CD14-positive monocyte (primary cell): Measurements from ENCODE around the gene EPPIN. TPM values are rescaled to one million over a fixed set of nuclear protein-coding genes. Genes with fewer than 3 reads are reported as not detected.

Experiments
- DNase-seq, 3 donors: peaks; one replicate each; pipeline ENCODE4 v3.0.0-alpha.2; 2011 to 2022
- H2AFZ ChIP-seq: 2 replicates; pipeline ENCODE4 v1.6.0; 2012; ENCODE audit warnings: mild to moderate bottlenecking, low read depth, low read length, inconsistent platforms; ENCODE audit not compliant: insufficient read depth, poor library complexity, severe bottlenecking
- H3K27ac ChIP-seq, 2 donors: 1 replicate in 1 of 2; 2 replicates in 1 of 2; pipeline ENCODE4 v1.5.1; 2012 to 2013; ENCODE audit warnings: low read length in 2 of 2, control low read depth in 1 of 2, inconsistent platforms in 1 of 2, low read depth in 1 of 2, mild to moderate bottlenecking in 1 of 2
- H3K27me3 ChIP-seq, 2 donors: one replicate each; pipeline versions ENCODE4 v1.6.0 to v1.6.1; 2011 to 2013; ENCODE audit warnings: low read length in 2 of 2; ENCODE audit not compliant: control insufficient read depth in 2 of 2, insufficient read depth in 2 of 2
- H3K36me3 ChIP-seq, 2 donors: replicated peaks in 1 of 2; 1 replicate in 1 of 2; 2 replicates in 1 of 2; pipeline versions ENCODE4 v1.5.1 to v1.6.1; 2012 to 2013; ENCODE audit warnings: low read length in 2 of 2, control low read depth in 1 of 2, inconsistent platforms in 1 of 2, mild to moderate bottlenecking in 1 of 2; ENCODE audit not compliant: insufficient read depth in 2 of 2, control insufficient read depth in 1 of 2
- H3K4me1 ChIP-seq, 2 donors: 1 replicate in 1 of 2; 2 replicates in 1 of 2; pipeline versions ENCODE4 v1.5.1 to v1.6.1; 2012 to 2013; ENCODE audit warnings: low read length in 2 of 2, control low read depth in 1 of 2, inconsistent platforms in 1 of 2, mild to moderate bottlenecking in 1 of 2, moderate library complexity in 1 of 2; ENCODE audit not compliant: insufficient read depth in 2 of 2, control insufficient read depth in 1 of 2
- H3K4me2 ChIP-seq: replicated peaks from 2 replicates; pipeline ENCODE3; 2012; ENCODE audit warnings: low read length, moderate library complexity, mild to moderate bottlenecking; ENCODE audit not compliant: poor library complexity, severe bottlenecking; ENCODE audit errors: extremely low read depth
- H3K4me3 ChIP-seq, 3 experiments: fragments of 200-600 bp in 1 of 3; sonication (generic) in 1 of 3; replicated peaks in 1 of 3; 1 replicate in 2 of 3; 2 replicates in 1 of 3; pipeline ENCODE4 v1.5.1; 2011 to 2013; ENCODE audit warnings: low read length in 3 of 3, mild to moderate bottlenecking in 3 of 3, control low read depth in 2 of 3, low read depth in 2 of 3, inconsistent platforms in 1 of 3, moderate library complexity in 1 of 3
- H3K79me2 ChIP-seq: 2 replicates; pipeline ENCODE4 v1.6.0; 2012; ENCODE audit warnings: mild to moderate bottlenecking, control low read depth, inconsistent platforms, low read length, moderate library complexity; ENCODE audit not compliant: insufficient read depth
- H3K9ac ChIP-seq: 2 replicates; pipeline ENCODE4 v1.6.0; 2017; ENCODE audit warnings: low read length, mild to moderate bottlenecking; ENCODE audit not compliant: insufficient read depth, poor library complexity, severe bottlenecking
- H3K9me3 ChIP-seq, 2 donors: replicated peaks in 1 of 2; 1 replicate in 1 of 2; 2 replicates in 1 of 2; pipeline versions ENCODE4 v1.5.1 to v1.6.1; 2012 to 2013; ENCODE audit warnings: low read length in 2 of 2, control low read depth in 1 of 2; ENCODE audit not compliant: control insufficient read depth in 1 of 2, insufficient read depth in 1 of 2
- H4K20me1 ChIP-seq: 2 replicates; pipeline ENCODE4 v1.6.0; 2012; ENCODE audit warnings: mild to moderate bottlenecking, low read length, control low read depth, moderate library complexity; ENCODE audit not compliant: insufficient read depth
- H3K27ac Mint-ChIP-seq, 7 donors: one replicate each; pipeline ENCODE4 v1.8.0; 2020; ENCODE audit warnings: mild to moderate bottlenecking in 7 of 7, mixed read lengths in 7 of 7, moderate library complexity in 6 of 7, inconsistent platforms in 2 of 7
- H3K27me3 Mint-ChIP-seq, 3 donors: one replicate each; pipeline ENCODE4 v1.8.0; 2021 to 2022; ENCODE audit warnings: low read depth in 3 of 3, mild to moderate bottlenecking in 3 of 3, mixed read lengths in 3 of 3, moderate library complexity in 3 of 3, inconsistent platforms in 1 of 3
- H3K36me3 Mint-ChIP-seq, 2 donors: one replicate each; pipeline ENCODE4 v1.8.0; 2020; ENCODE audit warnings: mixed read lengths in 2 of 2, inconsistent platforms in 1 of 2, mild to moderate bottlenecking in 1 of 2
- H3K4me1 Mint-ChIP-seq: one replicate; pipeline ENCODE4 v1.8.0; 2020; ENCODE audit warnings: mild to moderate bottlenecking, mixed read lengths
- H3K4me3 Mint-ChIP-seq, 2 donors: one replicate each; pipeline ENCODE4 v1.8.0; 2020; ENCODE audit warnings: mild to moderate bottlenecking in 2 of 2, mixed read lengths in 2 of 2, moderate library complexity in 1 of 2
- H3K9me3 Mint-ChIP-seq, 7 donors: one replicate each; pipeline ENCODE4 v1.8.0; 2020 to 2022; ENCODE audit warnings: mixed read lengths in 7 of 7, mild to moderate bottlenecking in 6 of 7, moderate library complexity in 6 of 7, inconsistent platforms in 2 of 7
- WGBS: methylation state at CpG from one replicate; pipeline ENCODE4 v1.1.5; 2013; ENCODE audit warnings: missing lambda C conversion rate; ENCODE audit not compliant: insufficient coverage; 5-methylcytosine and 5-hydroxymethylcytosine counted together
- intact Hi-C, 2 donors: fragments of 100-400 bp; cut with micrococcal nuclease; formaldehyde crosslinking; loops; one replicate each; pipeline versions ENCODE4 v1.15.0 to v1.15.1; 2023
- polyA minus RNA-seq: library from RNA; depleted of rRNA, polyadenylated mRNA; stranded (reverse); fragments of >200 nt; gene quantifications from 2 replicates; pipeline ENCODE4 v1.2.3, GENCODE V29; 2012
- polyA plus RNA-seq, 3 donors: library from polyadenylated mRNA; depleted of rRNA in 1 of 3; unstranded in 2 of 3; stranded (reverse) in 1 of 3; fragments of 300-500 nt in 2 of 3; fragments of >200 nt in 1 of 3; fragmentation: Illumina TruSeq in 2 of 3; gene quantifications; 1 replicate in 2 of 3; 2 replicates in 1 of 3; pipeline ENCODE4 v1.2.3, GENCODE V29; 2012 to 2021
- total RNA-seq, 12 experiments: library from RNA in 1 of 12; stranded (reverse) in 1 of 12; fragments of 120-200 nt in 1 of 12; gene quantifications; one replicate each; pipeline ENCODE4 v1.2.4 and lab custom pipeline; 2013 to 2026; ENCODE audit warnings: mixed read lengths in 6 of 12, inconsistent platforms in 1 of 12
- TF ChIP-seq, protein P1 (sequence below): fragments of 200-600 bp; IDR thresholded peaks from one replicate; pipeline ENCODE4 v1.8.0; 2022; ENCODE audit warnings: antibody characterized with exemption, mild to moderate bottlenecking

EPPIN gene
- total RNA-seq (2013), result not detected
- polyA plus RNA-seq, result not detected
- 0.24 TPM in 1 of 2 replicates, not detected in the other for polyA minus RNA-seq
- total RNA-seq (lab: John Stamatoyannopoulos, UW), result 0 to 2.7 (median 0) reads per million in 11 experiments

DNA sequence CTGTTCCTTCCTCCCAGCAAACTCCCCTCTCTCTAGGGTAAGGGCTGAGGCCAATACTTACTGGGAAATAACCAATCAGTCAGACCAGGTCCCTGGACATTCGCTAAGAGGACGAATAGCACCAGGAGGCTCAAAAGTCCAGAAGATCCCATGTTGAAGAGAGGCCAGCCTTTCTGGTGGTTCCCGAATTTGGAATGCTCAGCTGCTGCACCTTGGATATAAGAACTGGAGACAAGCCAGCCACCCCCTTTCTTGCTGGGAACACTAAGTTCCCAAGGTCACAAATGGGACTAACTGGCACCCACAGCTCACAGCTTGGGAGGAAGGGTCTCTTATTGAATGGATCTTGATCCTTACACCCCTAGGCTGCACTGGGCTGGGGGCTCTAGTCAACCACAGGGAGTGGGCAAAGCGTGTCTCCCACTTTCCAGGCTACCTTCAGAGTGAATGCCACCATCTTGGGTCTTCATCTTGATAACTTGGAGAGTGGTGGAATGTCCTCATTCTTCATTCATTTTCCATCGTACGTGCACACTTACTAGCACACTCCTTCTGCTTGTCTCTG, at the start of gene EPPIN:
Gene EPPIN (minus strand): TSS at position 196 of the 565 bp plus-strand sequence. CDS start 44 bp downstream, at position 152.
- peaks cover 2% of the 10 kb centered on the region in 2 donors for H3K27me3 ChIP-seq
- no peak within 1 kb of the TSS for H3K4me3 ChIP-seq
- H2AFZ ChIP-seq, result no peak within 1 kb of the TSS
- H3K36me3 Mint-ChIP-seq, result no peaks in the 10 kb centered on the region
- no peaks in the 10 kb centered on the region for H3K4me1 Mint-ChIP-seq
- TF ChIP-seq, protein P1, sequence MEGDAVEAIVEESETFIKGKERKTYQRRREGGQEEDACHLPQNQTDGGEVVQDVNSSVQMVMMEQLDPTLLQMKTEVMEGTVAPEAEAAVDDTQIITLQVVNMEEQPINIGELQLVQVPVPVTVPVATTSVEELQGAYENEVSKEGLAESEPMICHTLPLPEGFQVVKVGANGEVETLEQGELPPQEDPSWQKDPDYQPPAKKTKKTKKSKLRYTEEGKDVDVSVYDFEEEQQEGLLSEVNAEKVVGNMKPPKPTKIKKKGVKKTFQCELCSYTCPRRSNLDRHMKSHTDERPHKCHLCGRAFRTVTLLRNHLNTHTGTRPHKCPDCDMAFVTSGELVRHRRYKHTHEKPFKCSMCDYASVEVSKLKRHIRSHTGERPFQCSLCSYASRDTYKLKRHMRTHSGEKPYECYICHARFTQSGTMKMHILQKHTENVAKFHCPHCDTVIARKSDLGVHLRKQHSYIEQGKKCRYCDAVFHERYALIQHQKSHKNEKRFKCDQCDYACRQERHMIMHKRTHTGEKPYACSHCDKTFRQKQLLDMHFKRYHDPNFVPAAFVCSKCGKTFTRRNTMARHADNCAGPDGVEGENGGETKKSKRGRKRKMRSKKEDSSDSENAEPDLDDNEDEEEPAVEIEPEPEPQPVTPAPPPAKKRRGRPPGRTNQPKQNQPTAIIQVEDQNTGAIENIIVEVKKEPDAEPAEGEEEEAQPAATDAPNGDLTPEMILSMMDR, result no peak
- no peaks in the 10 kb centered on the region for H4K20me1 ChIP-seq
- intact Hi-C loops, result no loop called here
- H3K36me3 ChIP-seq, result no peaks in the 10 kb centered on the region
- peaks cover 4 to 35% (median 5%) of the 10 kb centered on the region in 3 donors for H3K27me3 Mint-ChIP-seq
- DNase-seq, result no peak
- H3K27ac Mint-ChIP-seq, result no peak within 1 kb of the TSS
- H3K9ac ChIP-seq, result no peak within 1 kb of the TSS
- H3K9me3 ChIP-seq, result no peaks in the 10 kb centered on the region
- no peaks in the 10 kb centered on the region for H3K79me2 ChIP-seq
- peaks cover 0 to 4% (median 0%) of the 10 kb centered on the region in 7 donors for H3K9me3 Mint-ChIP-seq
- no peaks in the 10 kb centered on the region for H3K4me1 ChIP-seq
- H3K4me3 Mint-ChIP-seq, result no peak within 1 kb of the TSS
- H3K4me2 ChIP-seq, result no peak within 1 kb of the TSS
- H3K27ac ChIP-seq, result no peak within 1 kb of the TSS
- WGBS, result 96% methylated on average over 3 of the region's 6 CpGs

DNA sequence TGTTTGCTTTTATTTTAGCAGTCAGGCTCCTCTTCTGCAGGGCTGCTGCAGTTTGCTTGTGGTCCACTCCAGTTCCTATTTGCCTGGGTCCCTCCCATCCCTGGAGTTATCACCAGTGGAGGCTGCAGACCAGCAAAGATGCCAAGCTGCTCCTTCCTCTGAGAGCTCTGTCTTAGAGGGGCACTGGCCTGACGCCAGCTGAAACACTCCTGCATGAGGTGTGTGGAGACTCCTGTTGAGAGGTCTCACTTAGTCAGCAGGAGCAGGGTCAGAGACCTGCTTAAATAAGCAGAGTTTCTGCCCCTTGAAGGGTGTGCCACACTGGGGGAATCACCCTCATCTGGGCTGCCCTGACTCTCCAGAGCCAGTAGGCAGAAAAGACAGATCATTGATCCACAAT, 48.0 kb upstream of the EPPIN start:
- no peak for DNase-seq
- intact Hi-C loops, result no loop called here
- no peak overlapping the region for H3K4me3 Mint-ChIP-seq
- peaks cover 9 to 18% (median 9%) of the 10 kb centered on the region in 3 donors for H3K27me3 Mint-ChIP-seq
- H2AFZ ChIP-seq, result no peak overlapping the region
- no peak overlapping the region for H3K4me2 ChIP-seq
- H3K9me3 Mint-ChIP-seq, result peaks cover 0 to 5% (median 2%) of the 10 kb centered on the region in 7 donors
- H3K79me2 ChIP-seq, result no peaks in the 10 kb centered on the region
- H3K27ac ChIP-seq, result no peak overlapping the region
- H4K20me1 ChIP-seq, result no peaks in the 10 kb centered on the region
- no peaks in the 10 kb centered on the region for H3K9me3 ChIP-seq
- no peak overlapping the region for H3K4me3 ChIP-seq
- H3K36me3 ChIP-seq, result no peaks in the 10 kb centered on the region
- H3K27ac Mint-ChIP-seq, result no peak overlapping the region
- no peak overlapping the region for H3K9ac ChIP-seq
- TF ChIP-seq, protein P1, result no peak
- peaks cover 10% of the 10 kb centered on the region for H3K4me1 Mint-ChIP-seq
- WGBS, result no CpG with 5 or more reads among the region's 1 CpG
- peaks cover 0 to 11% of the 10 kb centered on the region in 2 donors for H3K4me1 ChIP-seq
- no peaks in the 10 kb centered on the region for H3K36me3 Mint-ChIP-seq
- peaks cover 0 to 5% of the 10 kb centered on the region in 2 donors for H3K27me3 ChIP-seq
